GM12878 (cell line): ENCODE results near the gene GPC5.

Source experiments
- EP300 ChIP-seq, 2 experiments: fragments of 150-350 bp in 1 of 2; IDR thresholded peaks; 2 replicates each; pipeline ENCODE4 v1.6.1; 2011 to 2012; ENCODE audit warnings: low read depth in 2 of 2, low read length in 2 of 2, borderline replicate concordance in 1 of 2, improper control_type of control experiment in 1 of 2, inconsistent platforms in 1 of 2; ENCODE audit not compliant: control insufficient read depth in 1 of 2
- FOXM1 ChIP-seq: IDR thresholded peaks from 2 replicates; pipeline ENCODE4 v1.6.1; 2012; ENCODE audit warnings: low read depth, mild to moderate bottlenecking, inconsistent platforms, low read length, moderate library complexity
- HCFC1 ChIP-seq: fragments of 150-350 bp; IDR thresholded peaks from 2 replicates; pipeline ENCODE4 v1.6.1; 2014; ENCODE audit warnings: low read length
- HDGF ChIP-seq: fragments of 450-650 bp; IDR thresholded peaks from 2 replicates; pipeline ENCODE4 v1.6.1; 2016; ENCODE audit warnings: antibody characterized with exemption
- RBBP5 ChIP-seq: fragments of 200-600 bp; sonication (generic); conservative IDR thresholded peaks from 2 replicates; pipeline ENCODE4 v1.6.1; 2016
- ZNF217 ChIP-seq: fragments of 450-650 bp; IDR thresholded peaks from 2 replicates; pipeline ENCODE4 v1.6.1; 2017; ENCODE audit warnings: antibody characterized with exemption, mild to moderate bottlenecking
- TF ChIP-seq, protein P1 (sequence below): IDR thresholded peaks from 2 replicates; pipeline ENCODE4 v1.6.1; 2012; ENCODE audit warnings: low read depth, low read length, improper control_type of control experiment
- TF ChIP-seq, protein P2 (sequence below): fragments of 450-650 bp; IDR thresholded peaks from 2 replicates; pipeline ENCODE4 v1.6.1; 2014; ENCODE audit warnings: mild to moderate bottlenecking
- TF ChIP-seq, protein P3 (sequence below), 3 experiments: IDR thresholded peaks in 2 of 3; conservative IDR thresholded peaks in 1 of 3; 2 replicates each; pipeline ENCODE4 v1.5.1; 2011; ENCODE audit warnings: low read depth in 3 of 3, low read length in 3 of 3, mild to moderate bottlenecking in 3 of 3, control low read depth in 2 of 3, moderate library complexity in 2 of 3, inconsistent platforms in 1 of 3, mixed read lengths in 1 of 3; ENCODE audit not compliant: control insufficient read depth in 2 of 3, insufficient read depth in 1 of 3; ENCODE audit errors: extremely low read depth in 1 of 3

DNA sequence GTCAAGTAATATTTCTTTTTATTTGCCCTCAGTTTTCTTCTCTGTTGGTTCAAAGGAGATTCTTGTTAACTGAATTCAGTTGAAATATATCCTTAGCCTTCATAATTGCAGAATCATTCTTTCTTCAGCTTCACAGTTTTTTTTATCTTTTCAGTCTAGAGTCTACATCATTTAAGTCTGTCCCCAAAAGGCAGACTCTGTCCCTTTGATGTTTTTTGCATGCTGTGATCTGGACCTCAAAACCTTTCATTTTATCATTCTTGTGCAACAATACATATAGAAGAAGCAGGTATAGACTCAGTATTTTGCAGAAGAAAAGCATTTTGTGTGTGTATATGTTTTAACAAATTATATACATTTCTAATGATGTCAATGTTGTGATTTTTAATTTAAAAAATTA lies 1093.4 kb downstream of the GPC5 start:
- TF ChIP-seq, protein P1, sequence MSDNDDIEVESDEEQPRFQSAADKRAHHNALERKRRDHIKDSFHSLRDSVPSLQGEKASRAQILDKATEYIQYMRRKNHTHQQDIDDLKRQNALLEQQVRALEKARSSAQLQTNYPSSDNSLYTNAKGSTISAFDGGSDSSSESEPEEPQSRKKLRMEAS = no peak
- no peak for TF ChIP-seq EP300 (IDR thresholded peaks at IDR 0.05; ENCODE audit: borderline replicate concordance in 1 of 2, control insufficient read depth in 1 of 2, low read depth in 2 of 2, low read length in 2 of 2)
- TF ChIP-seq ZNF217 = no peak
- no peak for TF ChIP-seq HDGF
- TF ChIP-seq, protein P2, sequence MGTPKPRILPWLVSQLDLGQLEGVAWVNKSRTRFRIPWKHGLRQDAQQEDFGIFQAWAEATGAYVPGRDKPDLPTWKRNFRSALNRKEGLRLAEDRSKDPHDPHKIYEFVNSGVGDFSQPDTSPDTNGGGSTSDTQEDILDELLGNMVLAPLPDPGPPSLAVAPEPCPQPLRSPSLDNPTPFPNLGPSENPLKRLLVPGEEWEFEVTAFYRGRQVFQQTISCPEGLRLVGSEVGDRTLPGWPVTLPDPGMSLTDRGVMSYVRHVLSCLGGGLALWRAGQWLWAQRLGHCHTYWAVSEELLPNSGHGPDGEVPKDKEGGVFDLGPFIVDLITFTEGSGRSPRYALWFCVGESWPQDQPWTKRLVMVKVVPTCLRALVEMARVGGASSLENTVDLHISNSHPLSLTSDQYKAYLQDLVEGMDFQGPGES = no peak
- TF ChIP-seq FOXM1 = no peak
- TF ChIP-seq, protein P3, sequence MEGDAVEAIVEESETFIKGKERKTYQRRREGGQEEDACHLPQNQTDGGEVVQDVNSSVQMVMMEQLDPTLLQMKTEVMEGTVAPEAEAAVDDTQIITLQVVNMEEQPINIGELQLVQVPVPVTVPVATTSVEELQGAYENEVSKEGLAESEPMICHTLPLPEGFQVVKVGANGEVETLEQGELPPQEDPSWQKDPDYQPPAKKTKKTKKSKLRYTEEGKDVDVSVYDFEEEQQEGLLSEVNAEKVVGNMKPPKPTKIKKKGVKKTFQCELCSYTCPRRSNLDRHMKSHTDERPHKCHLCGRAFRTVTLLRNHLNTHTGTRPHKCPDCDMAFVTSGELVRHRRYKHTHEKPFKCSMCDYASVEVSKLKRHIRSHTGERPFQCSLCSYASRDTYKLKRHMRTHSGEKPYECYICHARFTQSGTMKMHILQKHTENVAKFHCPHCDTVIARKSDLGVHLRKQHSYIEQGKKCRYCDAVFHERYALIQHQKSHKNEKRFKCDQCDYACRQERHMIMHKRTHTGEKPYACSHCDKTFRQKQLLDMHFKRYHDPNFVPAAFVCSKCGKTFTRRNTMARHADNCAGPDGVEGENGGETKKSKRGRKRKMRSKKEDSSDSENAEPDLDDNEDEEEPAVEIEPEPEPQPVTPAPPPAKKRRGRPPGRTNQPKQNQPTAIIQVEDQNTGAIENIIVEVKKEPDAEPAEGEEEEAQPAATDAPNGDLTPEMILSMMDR (IDR thresholded peaks at IDR 0.05 in 2 of 3, conservative IDR thresholded peaks at IDR 0.05 in 1 of 3; ENCODE audit: control insufficient read depth in 2 of 3, extremely low read depth in 1 of 3, insufficient read depth in 1 of 3, low read depth in 3 of 3, low read length in 3 of 3) = no peak
- no peak for TF ChIP-seq HCFC1
- TF ChIP-seq RBBP5 = no peak
